Naive thymus-derived CD4-positive, alpha-beta T cell (primary cell): Measurements from ENCODE around the gene MYCT1. TPM values are rescaled to one million over a fixed set of nuclear protein-coding genes. Genes with fewer than 3 reads are reported as not detected.

Experiments
- ATAC-seq: fragments of 150-1000 bp; cut with Tn5 transposase; 2 replicates; pipeline ENCODE4 v1.10.0; 2021; ENCODE audit warnings: mild to moderate bottlenecking, moderate library complexity
- CTCF ChIA-PET: fragments of 350-600 bp; sonication (Branson Sonifier 250); formaldehyde crosslinking; loops from one replicate; lab custom pipeline; 2021; ENCODE audit warnings: antibody characterized with exemption; lab: Charles Lee
- POLR2A ChIA-PET: fragments of 350-600 bp; sonication (Branson Sonifier 250); formaldehyde crosslinking; loops from one replicate; lab custom pipeline; 2021; ENCODE audit warnings: antibody characterized with exemption, inconsistent platforms; lab: Charles Lee
- DNase-seq, 9 donors: peaks; one replicate each; pipeline versions ENCODE4 v3.0.0 to v3.0.0-alpha.2; 2020 to 2022; ENCODE audit warnings: mixed read lengths in 1 of 9
- H3K27ac ChIP-seq: one replicate; pipeline ENCODE4 v1.7.0; 2013; ENCODE audit warnings: mild to moderate bottlenecking, low read depth, low read length, moderate library complexity
- H3K27me3 ChIP-seq, 2 donors: one replicate each; pipeline ENCODE4 v1.7.0; 2013; ENCODE audit warnings: low read length in 2 of 2, mild to moderate bottlenecking in 2 of 2, moderate library complexity in 2 of 2; ENCODE audit not compliant: control insufficient read depth in 2 of 2, insufficient read depth in 2 of 2
- H3K36me3 ChIP-seq, 3 experiments: 1 replicate in 2 of 3; 2 replicates in 1 of 3; pipeline ENCODE4 v1.7.0; 2013; ENCODE audit warnings: low read length in 3 of 3, mild to moderate bottlenecking in 3 of 3, moderate library complexity in 1 of 3; ENCODE audit not compliant: insufficient read depth in 3 of 3, control insufficient read depth in 2 of 3
- H3K4me1 ChIP-seq, 2 donors: one replicate each; pipeline ENCODE4 v1.7.0; 2013; ENCODE audit warnings: low read length in 2 of 2, mild to moderate bottlenecking in 2 of 2, moderate library complexity in 1 of 2; ENCODE audit not compliant: control insufficient read depth in 2 of 2, insufficient read depth in 2 of 2
- H3K4me3 ChIP-seq: 2 replicates; pipeline ENCODE4 v1.7.0; 2013; ENCODE audit warnings: mild to moderate bottlenecking, low read length
- H3K9me3 ChIP-seq, 3 experiments: 1 replicate in 2 of 3; 2 replicates in 1 of 3; pipeline ENCODE4 v1.7.0; 2013; ENCODE audit warnings: low read length in 3 of 3; ENCODE audit not compliant: control insufficient read depth in 2 of 3
- H3K27ac Mint-ChIP-seq, 9 donors: one replicate each; pipeline ENCODE4 v1.8.0; 2020 to 2022; ENCODE audit warnings: mixed read lengths in 9 of 9, mild to moderate bottlenecking in 8 of 9, moderate library complexity in 5 of 9, inconsistent platforms in 2 of 9
- H3K27me3 Mint-ChIP-seq, 5 donors: one replicate each; pipeline ENCODE4 v1.8.0; 2021 to 2022; ENCODE audit warnings: mixed read lengths in 5 of 5, mild to moderate bottlenecking in 1 of 5
- H3K36me3 Mint-ChIP-seq, 5 donors: one replicate each; pipeline ENCODE4 v1.8.0; 2020 to 2022; ENCODE audit warnings: mixed read lengths in 5 of 5, mild to moderate bottlenecking in 3 of 5, inconsistent platforms in 1 of 5
- H3K4me1 Mint-ChIP-seq, 7 donors: one replicate each; pipeline ENCODE4 v1.8.0; 2020 to 2022; ENCODE audit warnings: mixed read lengths in 7 of 7, mild to moderate bottlenecking in 3 of 7, inconsistent platforms in 1 of 7
- H3K4me3 Mint-ChIP-seq, 10 donors: one replicate each; pipeline ENCODE4 v1.8.0; 2020 to 2022; ENCODE audit warnings: mild to moderate bottlenecking in 10 of 10, mixed read lengths in 10 of 10, moderate library complexity in 6 of 10, inconsistent platforms in 2 of 10
- H3K9me3 Mint-ChIP-seq, 11 donors: one replicate each; pipeline ENCODE4 v1.8.0; 2020 to 2022; ENCODE audit warnings: mixed read lengths in 11 of 11, mild to moderate bottlenecking in 4 of 11, inconsistent platforms in 1 of 11, moderate library complexity in 1 of 11
- intact Hi-C, 2 donors: fragments of 100-400 bp; cut with micrococcal nuclease; formaldehyde crosslinking; loops; one replicate each; pipeline ENCODE4 v1.15.1; 2023
- polyA plus RNA-seq, 2 donors: library from polyadenylated mRNA; unstranded; fragments of 300-500 nt; fragmentation: Illumina TruSeq; gene quantifications; one replicate each; pipeline ENCODE4 v1.2.3, GENCODE V29; 2021
- total RNA-seq, 6 experiments: library from RNA in 5 of 6; stranded (reverse) in 5 of 6; gene quantifications; 1 replicate in 5 of 6; 2 replicates in 1 of 6; pipeline ENCODE4 v1.2.3 and lab custom pipeline; 2021 to 2026

Gene MYCT1
- total and polyA plus RNA-seq, 7 experiments from 2014 or later, result 0.24 to 1.0 TPM; not detected in 5

GRCh38 chr6:152734630-152735029 lies 36.9 kb downstream of the MYCT1 start:
- no peaks in the 10 kb centered on the region for H3K9me3 ChIP-seq
- no peak overlapping the region for H3K27ac ChIP-seq
- intact Hi-C loops, result no loop called here
- no peaks in the 10 kb centered on the region for H3K27me3 ChIP-seq
- H3K9me3 Mint-ChIP-seq, result peaks cover 0 to 7% (median 0%) of the 10 kb centered on the region in 11 donors
- H3K36me3 ChIP-seq, result no peaks in the 10 kb centered on the region
- H3K36me3 Mint-ChIP-seq, result no peaks in the 10 kb centered on the region
- H3K4me1 ChIP-seq, result no peaks in the 10 kb centered on the region
- H3K4me1 Mint-ChIP-seq, result no peaks in the 10 kb centered on the region
- no peak for ATAC-seq
- no peak overlapping the region for H3K4me3 ChIP-seq
- no peak overlapping the region for H3K27ac Mint-ChIP-seq
- ChIA-PET POLR2A (no interaction called here), CTCF (no interaction called here)
- H3K4me3 Mint-ChIP-seq, result no peak overlapping the region
- H3K27me3 Mint-ChIP-seq, result peaks cover 0 to 5% (median 0%) of the 10 kb centered on the region in 5 donors
- no peak for DNase-seq

DNA sequence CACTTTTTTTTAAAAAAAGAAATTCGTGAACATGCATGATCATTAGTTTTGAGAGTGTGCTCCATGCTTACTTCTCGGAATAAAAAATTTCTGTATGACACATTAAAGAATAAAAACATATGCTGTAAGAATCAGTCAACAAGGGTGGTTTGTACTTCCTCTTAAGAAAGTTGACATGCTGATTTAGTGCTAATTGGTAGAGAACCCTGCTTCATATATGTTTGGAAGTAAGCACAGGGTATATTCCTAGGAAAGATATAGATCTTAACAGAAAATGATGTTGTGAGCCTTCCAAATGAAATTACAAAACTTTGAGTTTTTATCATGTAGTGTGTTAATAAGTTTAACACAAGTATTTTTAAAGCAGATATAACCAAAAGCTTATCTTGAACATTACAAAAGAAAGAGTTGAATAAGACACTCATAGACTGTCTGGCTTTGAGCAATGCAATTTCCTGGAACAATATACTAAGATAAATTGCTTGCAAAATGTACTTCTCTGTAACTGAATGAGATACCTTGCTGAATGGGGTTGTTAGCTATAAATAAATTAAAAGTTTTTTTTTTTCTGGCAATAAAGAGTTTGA lies 39.1 kb downstream of the MYCT1 start:
- ChIA-PET POLR2A (no interaction called here), CTCF (no interaction called here)
- no peak overlapping the region for H3K4me3 ChIP-seq
- H3K36me3 ChIP-seq, result no peaks in the 10 kb centered on the region
- DNase-seq, result no peak
- H3K27me3 ChIP-seq, result no peaks in the 10 kb centered on the region
- Mint-ChIP-seq H3K4me3 (no peak overlapping the region), H3K27me3 (peaks cover 0 to 5% (median 0%) of the 10 kb centered on the region in 5 donors), H3K27ac (no peak overlapping the region), H3K9me3 (peaks cover 0 to 7% (median 0%) of the 10 kb centered on the region in 11 donors), H3K36me3 (no peaks in the 10 kb centered on the region), H3K4me1 (no peaks in the 10 kb centered on the region)
- no peaks in the 10 kb centered on the region for H3K4me1 ChIP-seq
- intact Hi-C loops, result no loop called here
- H3K9me3 ChIP-seq, result no peaks in the 10 kb centered on the region
- ATAC-seq, result peak; percentile 44
- no peak overlapping the region for H3K27ac ChIP-seq

- H3K4me3 Mint-ChIP-seq, result no peak overlapping the region
- ChIA-PET POLR2A (no interaction called here), CTCF (no interaction called here)
Observed at GRCh38 chr6:152745509-152746171, 47.9 kb downstream of the MYCT1 start.

GRCh38 chr6:152746172-152746553 lies 48.5 kb downstream of the MYCT1 start:
- DNase-seq (no peak), ATAC-seq (no peak)
- no peaks in the 10 kb centered on the region for H3K36me3 ChIP-seq
- POLR2A ChIA-PET, result no interaction called here
- H3K4me3 ChIP-seq, result no peak overlapping the region
- H3K9me3 ChIP-seq, result no peaks in the 10 kb centered on the region
- CTCF ChIA-PET, result no interaction called here
- H3K27me3 Mint-ChIP-seq, result peaks cover 0 to 5% (median 4%) of the 10 kb centered on the region in 5 donors
- H3K27ac ChIP-seq, result no peak overlapping the region
- no peaks in the 10 kb centered on the region for H3K36me3 Mint-ChIP-seq
- no peak overlapping the region for H3K4me3 Mint-ChIP-seq
- no peaks in the 10 kb centered on the region for H3K4me1 Mint-ChIP-seq
- peaks cover 0 to 2% (median 0%) of the 10 kb centered on the region in 11 donors for H3K9me3 Mint-ChIP-seq
- no peak overlapping the region for H3K27ac Mint-ChIP-seq
- intact Hi-C loops, result loop anchor here in 1 of 2 donors (5.0 kb wide), 1 partner anchor 201 kb away; no protein-coding TSS in a partner anchor
- H3K4me1 ChIP-seq, result no peaks in the 10 kb centered on the region
- no peaks in the 10 kb centered on the region for H3K27me3 ChIP-seq

More at GRCh38 chr6:152745509-152746171, 47.9 kb downstream of the MYCT1 start:
- no peak for DNase-seq
- Histone ChIP-seq H3K36me3 (no peaks in the 10 kb centered on the region), H3K9me3 (no peaks in the 10 kb centered on the region), H3K4me3 (no peak overlapping the region), H3K27ac (no peak overlapping the region), H3K4me1 (no peaks in the 10 kb centered on the region), H3K27me3 (no peaks in the 10 kb centered on the region)
- no peaks in the 10 kb centered on the region for H3K36me3 Mint-ChIP-seq
- H3K27me3 Mint-ChIP-seq, result peaks cover 0 to 5% (median 4%) of the 10 kb centered on the region in 5 donors
- H3K9me3 Mint-ChIP-seq, result peaks cover 0 to 2% (median 0%) of the 10 kb centered on the region in 11 donors
- H3K4me1 Mint-ChIP-seq, result no peaks in the 10 kb centered on the region
- intact Hi-C loops, result loop anchor here in 1 of 2 donors (5.0 kb wide), 1 partner anchor 202 kb away; no protein-coding TSS in a partner anchor
- no peak for ATAC-seq
- H3K27ac Mint-ChIP-seq, result no peak overlapping the region

DNA sequence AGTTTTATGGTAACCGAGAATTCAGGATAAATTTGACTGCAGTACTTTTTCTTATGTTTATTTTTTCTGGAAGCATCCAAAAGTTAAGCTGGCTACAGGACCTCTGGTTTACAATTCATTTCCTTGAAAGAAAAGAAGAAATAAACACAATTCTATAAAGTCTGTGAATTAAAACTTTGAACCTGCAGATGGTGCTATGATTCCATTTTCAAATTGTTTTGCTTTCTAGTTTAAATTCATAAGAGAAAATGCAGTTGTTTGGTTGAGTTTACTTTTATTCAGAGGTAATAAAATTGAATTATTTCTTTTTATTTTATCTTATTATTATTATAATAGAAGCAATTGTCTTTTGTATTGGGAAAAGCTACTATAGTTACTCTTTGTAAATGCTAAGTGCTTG lies 51.1 kb downstream of the MYCT1 start:
- intact Hi-C loops, result loop anchor here (2.0 to 5.0 kb wide), 2 partner anchors 198 to 276 kb away; no protein-coding TSS in a partner anchor
- CTCF ChIA-PET, result no interaction called here
- no peaks in the 10 kb centered on the region for H3K9me3 Mint-ChIP-seq

DNA sequence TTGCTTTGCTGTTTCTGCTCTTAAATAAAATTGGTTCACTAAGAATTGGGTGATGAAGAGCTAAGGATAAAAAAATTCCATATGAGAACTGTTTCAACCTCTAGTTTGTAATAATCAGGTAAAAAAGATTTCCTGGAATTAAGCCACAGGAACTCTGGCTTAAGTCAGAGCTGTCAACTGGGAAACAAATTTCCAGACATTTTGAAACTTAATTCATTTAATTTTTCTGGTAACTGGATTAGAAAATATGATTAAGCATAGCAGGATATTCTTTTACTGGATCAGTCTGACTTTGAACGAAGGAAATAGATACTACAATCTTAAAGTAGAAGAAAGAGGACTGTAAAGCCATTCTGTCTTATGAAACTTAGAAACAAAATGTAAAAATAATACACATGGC lies 51.6 kb downstream of the MYCT1 start:
- intact Hi-C loops, result loop anchor here (2.0 to 5.0 kb wide), 2 partner anchors 198 to 275 kb away; no protein-coding TSS in a partner anchor
- H3K36me3 Mint-ChIP-seq, result no peaks in the 10 kb centered on the region
- no peak overlapping the region for H3K4me3 Mint-ChIP-seq
- no peaks in the 10 kb centered on the region for H3K27me3 ChIP-seq
- no peaks in the 10 kb centered on the region for H3K36me3 ChIP-seq
- ATAC-seq (no peak), DNase-seq (no peak)
- H3K9me3 Mint-ChIP-seq, result no peaks in the 10 kb centered on the region
- H3K9me3 ChIP-seq, result no peaks in the 10 kb centered on the region
- H3K27ac ChIP-seq, result no peak overlapping the region
- H3K27me3 Mint-ChIP-seq, result peaks cover 0 to 5% (median 0%) of the 10 kb centered on the region in 5 donors
- POLR2A ChIA-PET, result no interaction called here
- no peak overlapping the region for H3K4me3 ChIP-seq
- H3K4me1 Mint-ChIP-seq, result no peaks in the 10 kb centered on the region
- CTCF ChIA-PET, result no interaction called here
- H3K4me1 ChIP-seq, result no peaks in the 10 kb centered on the region
- no peak overlapping the region for H3K27ac Mint-ChIP-seq

More for the DNA sequence above, 51.1 kb downstream of the MYCT1 start:
- Histone ChIP-seq H3K4me3 (no peak overlapping the region), H3K27ac (no peak overlapping the region), H3K4me1 (no peaks in the 10 kb centered on the region), H3K9me3 (no peaks in the 10 kb centered on the region), H3K27me3 (no peaks in the 10 kb centered on the region), H3K36me3 (no peaks in the 10 kb centered on the region)
- no peaks in the 10 kb centered on the region for H3K4me1 Mint-ChIP-seq
- H3K36me3 Mint-ChIP-seq, result no peaks in the 10 kb centered on the region
- POLR2A ChIA-PET, result no interaction called here
- H3K27me3 Mint-ChIP-seq, result peaks cover 0 to 5% (median 0%) of the 10 kb centered on the region in 5 donors
- H3K27ac Mint-ChIP-seq, result no peak overlapping the region
- no peak overlapping the region for H3K4me3 Mint-ChIP-seq
- no peak for ATAC-seq
- no peak for DNase-seq
